Head of caudate nucleus (tissue), 42 donors: ENCODE results near the gene TMLHE.
"Not testable (repeated sequence)": the region's sequence is repeated elsewhere in the genome, so short reads cannot be mapped to it uniquely, and the experiment has no call there.

Experiments used
- DNase-seq, 42 donors: peaks; one replicate each; pipeline versions ENCODE4 v3.0.0 to v3.0.0-alpha.2; 2020 to 2021; ENCODE audit warnings: mixed read lengths in 7 of 42
- intact Hi-C: fragments of 100-400 bp; cut with DNase I; formaldehyde crosslinking; loops from one replicate; pipeline ENCODE4 v1.15.0; 2022

TMLHE gene

GRCh38 chrX:155612312-155613224, at the start of gene TMLHE, which contains the start of gene SPRY3:
Gene TMLHE (minus strand): TSS chrX:155612952. CDS start chrX:155545276, 67,676 bp downstream.
Gene SPRY3 (plus strand): TSS chrX:155612586.
- intact Hi-C loops = no loop called here
- DNase-seq = peak; percentile 16 to 87 (median 65)

GRCh38 chrX:155662282-155662681, 49.5 kb upstream of the TMLHE start:
- no peak for DNase-seq
- intact Hi-C loops = no loop called here

- intact Hi-C loops = no loop called here
- DNase-seq = no peak
Measured at GRCh38 chrX:155645180-155645579, 32.4 kb upstream of the TMLHE start.

GRCh38 chrX:155643240-155643639, 30.5 kb upstream of the TMLHE start:
- no peak for DNase-seq

GRCh38 chrX:155641371-155641770, 28.6 kb upstream of the TMLHE start:
- DNase-seq = peak in 4 of 42 donors; percentile 1 to 16 (median 10)
- intact Hi-C loops = not testable (repeated sequence)

More at GRCh38 chrX:155643240-155643639, 30.5 kb upstream of the TMLHE start:
- intact Hi-C loops = no loop called here

- DNase-seq = no peak
- intact Hi-C loops = no loop called here
Measured at GRCh38 chrX:155637714-155638113, 25.0 kb upstream of the TMLHE start.

GRCh38 chrX:155635019-155635418, 22.3 kb upstream of the TMLHE start:
- intact Hi-C loops, DNase-seq: not testable (repeated sequence)

- DNase-seq = no peak
Measured at GRCh38 chrX:155632431-155633100, 19.8 kb upstream of the TMLHE start.

GRCh38 chrX:155620110-155620509, 7.4 kb upstream of the TMLHE start:
- intact Hi-C loops, DNase-seq: not testable (repeated sequence)

More at GRCh38 chrX:155632431-155633100, 19.8 kb upstream of the TMLHE start:
- intact Hi-C loops = no loop called here

- intact Hi-C loops = no loop called here
- no peak for DNase-seq
Measured at GRCh38 chrX:155615938-155616337, 3.2 kb upstream of the TMLHE start.

GRCh38 chrX:155613927-155614559, 1.3 kb upstream of the TMLHE start:
- intact Hi-C loops = no loop called here
- DNase-seq = no peak

- intact Hi-C loops = no loop called here
- no peak for DNase-seq
Measured at GRCh38 chrX:155611302-155611701, 1.4 kb downstream of the TMLHE start.

GRCh38 chrX:155592981-155593380, 19.8 kb downstream of the TMLHE start:
- no peak for DNase-seq
- intact Hi-C loops = no loop called here

- intact Hi-C loops = no loop called here
Measured at GRCh38 chrX:155592331-155592730, 20.4 kb downstream of the TMLHE start.

GRCh38 chrX:155577682-155578081, 35.1 kb downstream of the TMLHE start:
- no peak for DNase-seq

More at GRCh38 chrX:155592331-155592730, 20.4 kb downstream of the TMLHE start:
- no peak for DNase-seq

GRCh38 chrX:155563099-155563498, 49.7 kb downstream of the TMLHE start:
- DNase-seq = no peak
- intact Hi-C loops = no loop called here

More at GRCh38 chrX:155577682-155578081, 35.1 kb downstream of the TMLHE start:
- intact Hi-C loops = no loop called here

- intact Hi-C loops = no loop called here
- DNase-seq = no peak
Measured at GRCh38 chrX:155544881-155545280, 67.9 kb downstream of the TMLHE start.

GRCh38 chrX:155535866-155536265, 76.9 kb downstream of the TMLHE start:
- intact Hi-C loops = no loop called here
- DNase-seq = no peak

GRCh38 chrX:155534800-155535199, 78.0 kb downstream of the TMLHE start:
- intact Hi-C loops = no loop called here

GRCh38 chrX:155527023-155527422, 85.7 kb downstream of the TMLHE start:
- intact Hi-C loops, DNase-seq: not testable (repeated sequence)

More at GRCh38 chrX:155534800-155535199, 78.0 kb downstream of the TMLHE start:
- no peak for DNase-seq
